GM21723 (cell line): ENCODE data around the gene CPLANE2.
"Not testable (repeated sequence)": the region's sequence is repeated elsewhere in the genome, so short reads cannot be mapped to it uniquely, and the experiment has no call there.

Source experiments
- ATAC-seq: cut with Tn5 transposase; IDR thresholded peaks from one replicate; pipeline ENCODE4 v1.9.1; 2021; ENCODE audit warnings: mild to moderate bottlenecking, moderate library complexity; ENCODE audit not compliant: unreplicated experiment

CPLANE2 gene

GRCh38 chr1:16231331-16232315 is 5.4 kb downstream of the CPLANE2 start:
- no peak for ATAC-seq

- ATAC-seq, result no peak
Observed at GRCh38 chr1:16230744-16231143, 6.2 kb downstream of the CPLANE2 start.

GRCh38 chr1:16229976-16230740 is 6.8 kb downstream of the CPLANE2 start:
- no peak for ATAC-seq

GRCh38 chr1:16226490-16227179 is 10.3 kb downstream of the CPLANE2 start:
- no peak for ATAC-seq

GRCh38 chr1:16226129-16226489 is 10.9 kb downstream of the CPLANE2 start:
- ATAC-seq, result no peak

GRCh38 chr1:16224472-16224871 is 12.5 kb downstream of the CPLANE2 start:
- no peak for ATAC-seq

GRCh38 chr1:16222716-16223115 is 14.3 kb downstream of the CPLANE2 start:
- ATAC-seq, result not testable (repeated sequence)

GRCh38 chr1:16221499-16221898 is 15.5 kb downstream of the CPLANE2 start:
- ATAC-seq, result no peak

- no peak for ATAC-seq
Observed at GRCh38 chr1:16219968-16220500, 16.9 kb downstream of the CPLANE2 start.

GRCh38 chr1:16218674-16219071 is 18.3 kb downstream of the CPLANE2 start:
- no peak for ATAC-seq

- ATAC-seq, result no peak
Observed at GRCh38 chr1:16218014-16218673, 18.8 kb downstream of the CPLANE2 start.

- ATAC-seq, result peak; percentile 87
Observed at GRCh38 chr1:16217061-16217785, 19.8 kb downstream of the CPLANE2 start.

- ATAC-seq, result no peak
Observed at GRCh38 chr1:16215882-16216753, 20.9 kb downstream of the CPLANE2 start.

- ATAC-seq, result not testable (repeated sequence)
Observed at GRCh38 chr1:16215240-16215639, 21.7 kb downstream of the CPLANE2 start.

GRCh38 chr1:16213544-16213943 is 23.4 kb downstream of the CPLANE2 start:
- not testable (repeated sequence) for ATAC-seq

- ATAC-seq, result no peak
Observed at GRCh38 chr1:16213013-16213412, 24.0 kb downstream of the CPLANE2 start.

- no peak for ATAC-seq
Observed at GRCh38 chr1:16212251-16212961, 24.6 kb downstream of the CPLANE2 start, which contains the start of gene ARHGEF19. Gene ARHGEF19, minus strand, starts transcription at chr1:16212652. Its CDS starts 3,598 bp downstream, at chr1:16209054.

- no peak for ATAC-seq
Observed at GRCh38 chr1:16211824-16212223, 25.2 kb downstream of the CPLANE2 start.
